ENCODE measurements around the gene RRP1. TPM values are rescaled to one million over a fixed set of nuclear protein-coding genes. Genes with fewer than 3 reads are reported as not detected.

The RRP1 gene
- polyA plus RNA-seq, 1 donor, result 20.3 TPM

GRCh38 chr21:43846430-43846829, 57.1 kb downstream of the RRP1 start:
- no peak for DNase-seq

- no peak for DNase-seq
Measured at GRCh38 chr21:43847301-43847700, 57.9 kb downstream of the RRP1 start.

- no peak for DNase-seq
Measured at GRCh38 chr21:43848771-43849170, 59.4 kb downstream of the RRP1 start.

- no peak for DNase-seq
Measured at GRCh38 chr21:43849532-43850299, 60.3 kb downstream of the RRP1 start.

GRCh38 chr21:43850728-43851295, 61.4 kb downstream of the RRP1 start:
- DNase-seq, result no peak

- DNase-seq, result no peak
Measured at GRCh38 chr21:43851593-43851992, 62.2 kb downstream of the RRP1 start.

- no peak for DNase-seq
Measured at GRCh38 chr21:43853851-43854772, 64.7 kb downstream of the RRP1 start.

Other genes starting within 250 kb of the RRP1 start
- gene HSF2BP, start 130.1 kb upstream of the RRP1 start, polyA plus RNA-seq (ENCODE audit: insufficient read length), result 0.89 TPM
- gene RRP1B, start 130.0 kb upstream of the RRP1 start, polyA plus RNA-seq (ENCODE audit: insufficient read length), result 27.9 TPM
- 24.8 TPM for gene PDXK, start 70.4 kb upstream of the RRP1 start, polyA plus RNA-seq (ENCODE audit: insufficient read length)
- 21.7 TPM for gene CSTB, start 13.3 kb upstream of the RRP1 start, polyA plus RNA-seq (ENCODE audit: insufficient read length)
- gene AGPAT3, start 75.6 kb downstream of the RRP1 start, polyA plus RNA-seq (ENCODE audit: insufficient read length), result 37.6 TPM
- gene TRAPPC10, start 222.7 kb downstream of the RRP1 start, polyA plus RNA-seq (ENCODE audit: insufficient read length), result 14.6 TPM